ENCODE results near the gene KLF11. TPM values are rescaled to one million over a fixed set of nuclear protein-coding genes. Genes with fewer than 3 reads are reported as not detected.
"Not testable (repeated sequence)": the region's sequence is repeated elsewhere in the genome, so short reads cannot be mapped to it uniquely, and the experiment has no call there.

KLF11 gene
- total and polyA plus RNA-seq, 9 donors, result 21.6 to 45.3 (median 31.4) TPM

- Histone ChIP-seq H3K27me3 (no peaks in the 10 kb centered on the region), H3K36me3 (no peaks in the 10 kb centered on the region), H3K4me1 (ENCODE audit: insufficient read depth) (peaks cover 17% of the 10 kb centered on the region), H3K4me3 (no peak overlapping the region), H3K27ac (no peak overlapping the region), H3K9me3 (no peaks in the 10 kb centered on the region)
- WGBS, 3 donors, result 77 to 82% (median 80%) methylated on average over 22 of the region's 22 CpGs
- DNase-seq, result peak in 1 of 5 donors; percentile 27
- intact Hi-C loops (cut with DNase I), result no loop called here
- no peak for TF ChIP-seq EP300 (IDR thresholded peaks at IDR 0.05)
- TF ChIP-seq CTCF (IDR thresholded peaks at IDR 0.05), result no peak
- no peak for TF ChIP-seq POLR2A (IDR thresholded peaks at IDR 0.05)
Measured at GRCh38 chr2:10007921-10008808, 35.2 kb upstream of the KLF11 start.

GRCh38 chr2:10008809-10009176 lies 34.6 kb upstream of the KLF11 start:
- no peaks in the 10 kb centered on the region for H3K36me3 ChIP-seq
- H3K9me3 ChIP-seq, result no peaks in the 10 kb centered on the region
- H3K27me3 ChIP-seq, result no peaks in the 10 kb centered on the region
- DNase-seq, result no peak
- 88 to 92% (median 89%) methylated on average over 9 of the region's 9 CpGs for WGBS, 3 donors
- peaks cover 17% of the 10 kb centered on the region for H3K4me1 ChIP-seq (ENCODE audit: insufficient read depth)
- no peak overlapping the region for H3K4me3 ChIP-seq
- no peak overlapping the region for H3K27ac ChIP-seq
- intact Hi-C loops (cut with DNase I), result no loop called here
- no peak for TF ChIP-seq CTCF (IDR thresholded peaks at IDR 0.05)
- TF ChIP-seq EP300 (IDR thresholded peaks at IDR 0.05), result no peak
- TF ChIP-seq POLR2A (IDR thresholded peaks at IDR 0.05), result no peak

- no peaks in the 10 kb centered on the region for H3K27me3 ChIP-seq
- peak overlapping the region in 1 of 2 donors; percentile 57 for H3K27ac ChIP-seq
- H3K4me3 ChIP-seq, result no peak overlapping the region
- intact Hi-C loops (cut with DNase I), result no loop called here
- no peaks in the 10 kb centered on the region for H3K9me3 ChIP-seq
- peaks cover 17% of the 10 kb centered on the region for H3K4me1 ChIP-seq (ENCODE audit: insufficient read depth)
- DNase-seq, result peak in 1 of 5 donors; percentile 37
- H3K36me3 ChIP-seq, result no peaks in the 10 kb centered on the region
- TF ChIP-seq POLR2A (IDR thresholded peaks at IDR 0.05) (no peak), CTCF (IDR thresholded peaks at IDR 0.05) (no peak), EP300 (IDR thresholded peaks at IDR 0.05) (no peak)
- WGBS, 3 donors, result 76 to 87% (median 78%) methylated on average over 17 to 19 of the region's 19 CpGs
Measured at GRCh38 chr2:10009271-10009810, 34.0 kb upstream of the KLF11 start.

GRCh38 chr2:10009811-10010781 lies 33.3 kb upstream of the KLF11 start:
- H3K27ac ChIP-seq, result peak overlapping the region in 1 of 2 donors; percentile 57
- no peak overlapping the region for H3K4me3 ChIP-seq
- DNase-seq, result peak; percentile 87 to 93 (median 91)
- H3K27me3 ChIP-seq, result no peaks in the 10 kb centered on the region
- H3K4me1 ChIP-seq (ENCODE audit: insufficient read depth), result peaks cover 17% of the 10 kb centered on the region
- no peaks in the 10 kb centered on the region for H3K9me3 ChIP-seq
- 47 to 59% (median 49%) methylated on average over 35 to 36 of the region's 36 CpGs for WGBS, 3 donors
- intact Hi-C loops (cut with DNase I), result loop anchor here in 1 of 4 donors (2.0 kb wide), 1 partner anchor 35 kb away; no protein-coding TSS in a partner anchor
- no peaks in the 10 kb centered on the region for H3K36me3 ChIP-seq
- TF ChIP-seq CTCF (IDR thresholded peaks at IDR 0.05) (no peak), POLR2A (IDR thresholded peaks at IDR 0.05) (no peak), EP300 (IDR thresholded peaks at IDR 0.05) (no peak)

- H3K36me3 ChIP-seq, H3K27ac ChIP-seq, H3K4me3 ChIP-seq, H3K27me3 ChIP-seq, H3K9me3 ChIP-seq: not testable (repeated sequence)
- peak in 1 of 5 donors; percentile 34 for DNase-seq
- 93 to 96% (median 94%) methylated on average over 52 of the region's 52 CpGs for WGBS, 3 donors
- peaks cover 17% of the 10 kb centered on the region for H3K4me1 ChIP-seq (ENCODE audit: insufficient read depth)
- intact Hi-C loops (cut with DNase I), result loop anchor here in 1 of 4 donors (2.0 kb wide), 1 partner anchor 34 kb away; no protein-coding TSS in a partner anchor
Measured at GRCh38 chr2:10010861-10011605, 32.3 kb upstream of the KLF11 start.

Measured in ovary (tissue), 9 donors.